BLaER1 (cell line): ENCODE results near the gene LMTK2.

Experiments
- H3K27ac ChIP-seq: shearing (Covaris generic); formaldehyde crosslinking; 2 replicates; pipeline ENCODE4 v1.8.1; 2022
- H3K27me3 ChIP-seq: shearing (Covaris generic); formaldehyde crosslinking; 2 replicates; pipeline ENCODE4 v1.8.1; 2022
- H3K36me3 ChIP-seq: shearing (Covaris generic); formaldehyde crosslinking; 2 replicates; pipeline ENCODE4 v1.8.1; 2022
- H3K4me1 ChIP-seq: shearing (Covaris generic); formaldehyde crosslinking; 2 replicates; pipeline ENCODE4 v1.8.1; 2022
- H3K4me2 ChIP-seq: shearing (Covaris generic); formaldehyde crosslinking; 2 replicates; pipeline ENCODE4 v1.8.1; 2022
- H3K4me3 ChIP-seq: shearing (Covaris generic); formaldehyde crosslinking; 2 replicates; pipeline ENCODE4 v1.8.1; 2022
- H3K9ac ChIP-seq: shearing (Covaris generic); formaldehyde crosslinking; 2 replicates; pipeline ENCODE4 v1.8.1; 2022
- H3K9me3 ChIP-seq: shearing (Covaris generic); formaldehyde crosslinking; 2 replicates; pipeline ENCODE4 v1.8.1; 2022
- H4K20me1 ChIP-seq: shearing (Covaris generic); formaldehyde crosslinking; 2 replicates; pipeline ENCODE4 v1.8.1; 2022
- Cebpa-rat ChIP-seq: shearing (Covaris generic); IDR thresholded peaks from 2 replicates; pipeline ENCODE4 v1.8.1; 2022

The LMTK2 gene

GRCh38 chr7:98196706-98197605 lies 90.3 kb downstream of the LMTK2 start:
- Histone ChIP-seq H3K9me3 (peaks cover 7% of the 10 kb centered on the region; the same call in 1 of the 2 replicates), H3K27me3 (no peaks in the 10 kb centered on the region), H4K20me1 (peaks cover 68% of the 10 kb centered on the region), H3K4me1 (peaks cover 21% of the 10 kb centered on the region), H3K4me2 (no peak overlapping the region), H3K36me3 (peaks cover 63% of the 10 kb centered on the region), H3K9ac (no peak overlapping the region), H3K4me3 (no peak overlapping the region), H3K27ac (no peak overlapping the region)
- no peak for TF ChIP-seq Cebpa-rat

DNA sequence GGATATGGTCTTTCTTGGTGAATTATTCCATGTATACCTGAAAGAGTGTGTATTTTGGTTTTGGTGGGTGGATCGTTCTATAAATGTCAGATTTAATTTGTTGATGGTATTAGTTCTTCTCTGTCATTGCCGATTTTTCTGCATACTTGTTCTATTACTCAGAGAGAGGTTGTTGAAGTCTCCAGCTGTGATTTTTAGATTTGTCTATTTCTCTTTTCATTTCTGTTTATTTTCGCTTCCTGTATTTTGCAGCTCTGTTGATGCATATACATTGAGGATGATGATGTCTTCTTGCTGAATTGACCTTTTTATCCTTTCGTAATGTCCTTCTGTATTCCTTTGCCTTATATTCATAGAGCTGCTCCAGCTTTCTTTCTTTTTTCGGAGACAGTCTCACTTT lies 92.5 kb downstream of the LMTK2 start:
- H3K9me3 ChIP-seq = peaks cover 7% of the 10 kb centered on the region; the same call in 1 of the 2 replicates
- no peaks in the 10 kb centered on the region for H3K27me3 ChIP-seq
- no peak overlapping the region for H3K4me3 ChIP-seq
- peaks cover 90% of the 10 kb centered on the region for H4K20me1 ChIP-seq
- H3K9ac ChIP-seq = no peak overlapping the region
- no peak overlapping the region for H3K27ac ChIP-seq
- TF ChIP-seq Cebpa-rat = no peak
- peaks cover 52% of the 10 kb centered on the region for H3K36me3 ChIP-seq
- no peak overlapping the region for H3K4me2 ChIP-seq
- H3K4me1 ChIP-seq = peaks cover 43% of the 10 kb centered on the region

- Histone ChIP-seq H3K9ac (no peak overlapping the region), H3K4me2 (peak overlapping the region; percentile 87), H3K9me3 (peaks cover 7% of the 10 kb centered on the region; the same call in 1 of the 2 replicates), H4K20me1 (peaks cover 90% of the 10 kb centered on the region), H3K27ac (no peak overlapping the region), H3K4me3 (no peak overlapping the region), H3K36me3 (peaks cover 52% of the 10 kb centered on the region), H3K27me3 (no peaks in the 10 kb centered on the region), H3K4me1 (peaks cover 47% of the 10 kb centered on the region)
- TF ChIP-seq Cebpa-rat = no peak
These were observed 93.7 kb downstream of the LMTK2 start for GRCh38 chr7:98200364-98200763.

- Histone ChIP-seq H4K20me1 (peaks cover 67% of the 10 kb centered on the region), H3K27ac (peak overlapping the region; percentile 43), H3K4me2 (peak overlapping the region; percentile 87), H3K4me3 (no peak overlapping the region), H3K9ac (peak overlapping the region; percentile 47), H3K36me3 (peaks cover 52% of the 10 kb centered on the region), H3K27me3 (no peaks in the 10 kb centered on the region), H3K4me1 (peaks cover 47% of the 10 kb centered on the region), H3K9me3 (peaks cover 7% of the 10 kb centered on the region; the same call in 1 of the 2 replicates)
- TF ChIP-seq Cebpa-rat = no peak
These were observed 95.9 kb downstream of the LMTK2 start for GRCh38 chr7:98202367-98203195.

- Histone ChIP-seq H3K27me3 (no peaks in the 10 kb centered on the region), H3K27ac (peak overlapping the region; percentile 43), H4K20me1 (peaks cover 59% of the 10 kb centered on the region), H3K4me1 (peaks cover 47% of the 10 kb centered on the region), H3K4me2 (peak overlapping the region; percentile 87), H3K9me3 (peaks cover 3% of the 10 kb centered on the region; the same call in 1 of the 2 replicates), H3K4me3 (no peak overlapping the region), H3K9ac (peak overlapping the region; percentile 47), H3K36me3 (peaks cover 51% of the 10 kb centered on the region)
- TF ChIP-seq Cebpa-rat = no peak
These were observed 96.8 kb downstream of the LMTK2 start for GRCh38 chr7:98203261-98203963.

- H4K20me1 ChIP-seq = peaks cover 57% of the 10 kb centered on the region
- peaks cover 49% of the 10 kb centered on the region for H3K36me3 ChIP-seq
These were observed 97.4 kb downstream of the LMTK2 start for GRCh38 chr7:98203964-98204605.

GRCh38 chr7:98204670-98205069 lies 98.0 kb downstream of the LMTK2 start:
- H4K20me1 ChIP-seq = peaks cover 51% of the 10 kb centered on the region
- no peaks in the 10 kb centered on the region for H3K9me3 ChIP-seq
- H3K4me1 ChIP-seq = peaks cover 56% of the 10 kb centered on the region
- peaks cover 49% of the 10 kb centered on the region for H3K36me3 ChIP-seq
- H3K4me2 ChIP-seq = no peak overlapping the region
- no peak for TF ChIP-seq Cebpa-rat
- no peak overlapping the region for H3K9ac ChIP-seq
- no peak overlapping the region for H3K27ac ChIP-seq
- no peaks in the 10 kb centered on the region for H3K27me3 ChIP-seq
- H3K4me3 ChIP-seq = no peak overlapping the region

More at GRCh38 chr7:98203964-98204605, 97.4 kb downstream of the LMTK2 start:
- no peaks in the 10 kb centered on the region for H3K27me3 ChIP-seq
- no peak overlapping the region for H3K9ac ChIP-seq
- TF ChIP-seq Cebpa-rat = no peak
- H3K27ac ChIP-seq = no peak overlapping the region
- no peak overlapping the region for H3K4me3 ChIP-seq
- no peaks in the 10 kb centered on the region for H3K9me3 ChIP-seq
- H3K4me2 ChIP-seq = no peak overlapping the region
- peaks cover 54% of the 10 kb centered on the region for H3K4me1 ChIP-seq

DNA sequence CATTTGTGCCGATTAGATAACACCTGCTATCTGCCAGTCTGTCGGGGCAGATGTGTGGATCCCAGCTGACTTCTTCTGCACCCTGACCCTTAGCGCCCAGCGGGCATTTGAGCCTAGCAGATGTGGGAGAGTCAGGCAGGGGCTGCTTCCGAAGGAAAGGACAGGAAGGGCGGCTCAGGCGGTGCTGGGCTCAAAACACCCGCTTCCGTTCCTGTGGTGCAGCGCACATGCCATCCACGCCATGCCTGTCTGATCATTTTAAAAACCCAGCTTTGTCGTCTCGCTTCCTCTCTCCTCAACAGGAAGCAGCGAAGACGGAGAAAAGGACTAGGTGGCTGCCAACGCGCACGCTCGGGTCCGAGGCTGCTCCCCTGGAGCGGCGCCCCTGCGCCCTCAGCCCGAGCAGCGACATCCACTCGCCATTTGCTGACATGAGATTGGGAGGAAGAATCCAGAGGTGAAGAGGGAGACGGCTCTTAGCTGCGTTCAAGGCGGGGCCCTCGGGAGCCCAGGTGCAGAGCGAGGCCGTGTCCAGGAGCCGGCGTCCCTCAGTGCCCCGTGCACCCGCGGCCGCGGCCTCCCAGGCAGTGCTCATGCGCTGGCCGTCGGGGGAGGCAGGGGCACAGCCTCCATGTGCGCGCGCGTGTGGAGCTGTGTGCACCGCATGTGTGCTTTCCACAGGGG lies 98.6 kb downstream of the LMTK2 start:
- Histone ChIP-seq H3K4me2 (no peak overlapping the region), H3K27ac (no peak overlapping the region), H3K4me3 (no peak overlapping the region), H3K4me1 (peaks cover 51% of the 10 kb centered on the region), H3K27me3 (no peaks in the 10 kb centered on the region), H3K9ac (no peak overlapping the region), H4K20me1 (peaks cover 45% of the 10 kb centered on the region), H3K36me3 (peaks cover 49% of the 10 kb centered on the region), H3K9me3 (no peaks in the 10 kb centered on the region)
- no peak for TF ChIP-seq Cebpa-rat
